H1 (cell line): Measurements from ENCODE around the gene SEMA4D. TPM values are rescaled to one million over a fixed set of nuclear protein-coding genes. Genes with fewer than 3 reads are reported as not detected.

ENCODE experiments used
- CHD2 ChIP-seq: IDR thresholded peaks from 2 replicates; pipeline ENCODE4 v1.6.1; 2012; ENCODE audit warnings: low read length, improper control_type of control experiment
- GTF2F1 ChIP-seq: IDR thresholded peaks from 2 replicates; pipeline ENCODE4 v1.6.1; 2012; ENCODE audit warnings: low read depth, low read length, improper control_type of control experiment, borderline replicate concordance
- JUN ChIP-seq: IDR thresholded peaks from 2 replicates; pipeline ENCODE4 v1.6.1; 2011; ENCODE audit warnings: low read depth, mild to moderate bottlenecking, improper control_type of control experiment, low read length
- PHF8 ChIP-seq: fragments of 200-600 bp; sonication (generic); conservative IDR thresholded peaks from 2 replicates; pipeline ENCODE4 v1.7.1; 2012; ENCODE audit warnings: low read depth, mild to moderate bottlenecking, inconsistent platforms, low read length, moderate library complexity
- RAD21 ChIP-seq, 2 experiments: IDR thresholded peaks in 1 of 2; conservative IDR thresholded peaks in 1 of 2; 2 replicates each; pipeline ENCODE4 v1.6.1; 2011; ENCODE audit warnings: low read depth in 2 of 2, low read length in 2 of 2, improper control_type of control experiment in 1 of 2, inconsistent platforms in 1 of 2, mild to moderate bottlenecking in 1 of 2, moderate library complexity in 1 of 2
- SRF ChIP-seq: IDR thresholded peaks from 2 replicates; pipeline ENCODE4 v1.6.1; 2011; ENCODE audit warnings: mild to moderate bottlenecking, low read depth, low read length, moderate library complexity
- SUZ12 ChIP-seq: fragments of 200-600 bp; sonication (generic); IDR thresholded peaks from 2 replicates; pipeline ENCODE4 v1.6.1; 2012; ENCODE audit warnings: mild to moderate bottlenecking, inconsistent platforms, low read length, moderate library complexity, mixed read lengths
- polyA plus RNA-seq, 7 experiments: library from polyadenylated mRNA; depleted of rRNA in 3 of 7; stranded (reverse) in 5 of 7; unstranded in 2 of 7; fragments of >200 nt in 5 of 7; fragments of 200-250 nt in 2 of 7; gene quantifications; 1 replicate in 5 of 7; 2 replicates in 1 of 7; 4 replicates in 1 of 7; pipeline versions ENCODE4 v1.2.1 to v1.2.3, GENCODE V29; 2011 to 2013; ENCODE audit warnings: missing spikeins in 2 of 7, mixed read lengths in 2 of 7
- total RNA-seq: library from RNA; stranded (reverse); fragmentation: NEBNext Ultra II Directional; extraction: Animal tissue kit (Norgen Biotek cat#: 25700); gene quantifications from 2 replicates; pipeline ENCODE4 v1.2.1, GENCODE V29; 2021
- TF ChIP-seq, protein P1 (sequence below): fragments of 300-600 bp; sonication (generic); IDR thresholded peaks from 2 replicates; pipeline ENCODE4 v1.7.1; 2012; ENCODE audit warnings: low read length, moderate library complexity, mild to moderate bottlenecking, inconsistent platforms; ENCODE audit not compliant: insufficient replicate concordance
- TF ChIP-seq, protein P2 (sequence below): IDR thresholded peaks from 2 replicates; pipeline ENCODE4 v1.6.1; 2011; ENCODE audit warnings: low read depth, mild to moderate bottlenecking, low read length; ENCODE audit not compliant: insufficient read depth

SEMA4D gene
- total and polyA plus RNA-seq, 2 of the 8 experiments (the other 6 are each of a cell fraction or from before 2014, with no cell fraction given), result 21.0 to 70.4 TPM

DNA sequence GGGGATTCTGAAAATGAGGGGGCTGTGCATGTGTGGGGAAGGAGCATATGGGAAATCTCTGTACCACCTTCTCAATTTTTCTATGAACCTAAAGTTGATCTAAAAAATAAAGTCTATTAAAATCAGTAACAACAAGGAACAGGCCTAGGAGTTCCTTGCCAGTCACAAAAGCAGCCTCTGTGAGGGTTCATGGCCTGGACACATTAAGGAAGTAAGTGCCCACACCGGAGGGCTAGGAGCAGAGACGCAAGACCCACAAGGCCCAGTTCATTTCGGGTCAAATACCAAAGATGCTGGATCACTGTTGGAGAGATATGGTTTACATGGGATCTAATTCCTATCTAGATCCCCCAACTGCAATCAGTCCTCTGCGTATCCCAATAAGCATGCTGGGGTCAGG lies 88.4 kb downstream of the SEMA4D start (continued):
- TF ChIP-seq, protein P1, sequence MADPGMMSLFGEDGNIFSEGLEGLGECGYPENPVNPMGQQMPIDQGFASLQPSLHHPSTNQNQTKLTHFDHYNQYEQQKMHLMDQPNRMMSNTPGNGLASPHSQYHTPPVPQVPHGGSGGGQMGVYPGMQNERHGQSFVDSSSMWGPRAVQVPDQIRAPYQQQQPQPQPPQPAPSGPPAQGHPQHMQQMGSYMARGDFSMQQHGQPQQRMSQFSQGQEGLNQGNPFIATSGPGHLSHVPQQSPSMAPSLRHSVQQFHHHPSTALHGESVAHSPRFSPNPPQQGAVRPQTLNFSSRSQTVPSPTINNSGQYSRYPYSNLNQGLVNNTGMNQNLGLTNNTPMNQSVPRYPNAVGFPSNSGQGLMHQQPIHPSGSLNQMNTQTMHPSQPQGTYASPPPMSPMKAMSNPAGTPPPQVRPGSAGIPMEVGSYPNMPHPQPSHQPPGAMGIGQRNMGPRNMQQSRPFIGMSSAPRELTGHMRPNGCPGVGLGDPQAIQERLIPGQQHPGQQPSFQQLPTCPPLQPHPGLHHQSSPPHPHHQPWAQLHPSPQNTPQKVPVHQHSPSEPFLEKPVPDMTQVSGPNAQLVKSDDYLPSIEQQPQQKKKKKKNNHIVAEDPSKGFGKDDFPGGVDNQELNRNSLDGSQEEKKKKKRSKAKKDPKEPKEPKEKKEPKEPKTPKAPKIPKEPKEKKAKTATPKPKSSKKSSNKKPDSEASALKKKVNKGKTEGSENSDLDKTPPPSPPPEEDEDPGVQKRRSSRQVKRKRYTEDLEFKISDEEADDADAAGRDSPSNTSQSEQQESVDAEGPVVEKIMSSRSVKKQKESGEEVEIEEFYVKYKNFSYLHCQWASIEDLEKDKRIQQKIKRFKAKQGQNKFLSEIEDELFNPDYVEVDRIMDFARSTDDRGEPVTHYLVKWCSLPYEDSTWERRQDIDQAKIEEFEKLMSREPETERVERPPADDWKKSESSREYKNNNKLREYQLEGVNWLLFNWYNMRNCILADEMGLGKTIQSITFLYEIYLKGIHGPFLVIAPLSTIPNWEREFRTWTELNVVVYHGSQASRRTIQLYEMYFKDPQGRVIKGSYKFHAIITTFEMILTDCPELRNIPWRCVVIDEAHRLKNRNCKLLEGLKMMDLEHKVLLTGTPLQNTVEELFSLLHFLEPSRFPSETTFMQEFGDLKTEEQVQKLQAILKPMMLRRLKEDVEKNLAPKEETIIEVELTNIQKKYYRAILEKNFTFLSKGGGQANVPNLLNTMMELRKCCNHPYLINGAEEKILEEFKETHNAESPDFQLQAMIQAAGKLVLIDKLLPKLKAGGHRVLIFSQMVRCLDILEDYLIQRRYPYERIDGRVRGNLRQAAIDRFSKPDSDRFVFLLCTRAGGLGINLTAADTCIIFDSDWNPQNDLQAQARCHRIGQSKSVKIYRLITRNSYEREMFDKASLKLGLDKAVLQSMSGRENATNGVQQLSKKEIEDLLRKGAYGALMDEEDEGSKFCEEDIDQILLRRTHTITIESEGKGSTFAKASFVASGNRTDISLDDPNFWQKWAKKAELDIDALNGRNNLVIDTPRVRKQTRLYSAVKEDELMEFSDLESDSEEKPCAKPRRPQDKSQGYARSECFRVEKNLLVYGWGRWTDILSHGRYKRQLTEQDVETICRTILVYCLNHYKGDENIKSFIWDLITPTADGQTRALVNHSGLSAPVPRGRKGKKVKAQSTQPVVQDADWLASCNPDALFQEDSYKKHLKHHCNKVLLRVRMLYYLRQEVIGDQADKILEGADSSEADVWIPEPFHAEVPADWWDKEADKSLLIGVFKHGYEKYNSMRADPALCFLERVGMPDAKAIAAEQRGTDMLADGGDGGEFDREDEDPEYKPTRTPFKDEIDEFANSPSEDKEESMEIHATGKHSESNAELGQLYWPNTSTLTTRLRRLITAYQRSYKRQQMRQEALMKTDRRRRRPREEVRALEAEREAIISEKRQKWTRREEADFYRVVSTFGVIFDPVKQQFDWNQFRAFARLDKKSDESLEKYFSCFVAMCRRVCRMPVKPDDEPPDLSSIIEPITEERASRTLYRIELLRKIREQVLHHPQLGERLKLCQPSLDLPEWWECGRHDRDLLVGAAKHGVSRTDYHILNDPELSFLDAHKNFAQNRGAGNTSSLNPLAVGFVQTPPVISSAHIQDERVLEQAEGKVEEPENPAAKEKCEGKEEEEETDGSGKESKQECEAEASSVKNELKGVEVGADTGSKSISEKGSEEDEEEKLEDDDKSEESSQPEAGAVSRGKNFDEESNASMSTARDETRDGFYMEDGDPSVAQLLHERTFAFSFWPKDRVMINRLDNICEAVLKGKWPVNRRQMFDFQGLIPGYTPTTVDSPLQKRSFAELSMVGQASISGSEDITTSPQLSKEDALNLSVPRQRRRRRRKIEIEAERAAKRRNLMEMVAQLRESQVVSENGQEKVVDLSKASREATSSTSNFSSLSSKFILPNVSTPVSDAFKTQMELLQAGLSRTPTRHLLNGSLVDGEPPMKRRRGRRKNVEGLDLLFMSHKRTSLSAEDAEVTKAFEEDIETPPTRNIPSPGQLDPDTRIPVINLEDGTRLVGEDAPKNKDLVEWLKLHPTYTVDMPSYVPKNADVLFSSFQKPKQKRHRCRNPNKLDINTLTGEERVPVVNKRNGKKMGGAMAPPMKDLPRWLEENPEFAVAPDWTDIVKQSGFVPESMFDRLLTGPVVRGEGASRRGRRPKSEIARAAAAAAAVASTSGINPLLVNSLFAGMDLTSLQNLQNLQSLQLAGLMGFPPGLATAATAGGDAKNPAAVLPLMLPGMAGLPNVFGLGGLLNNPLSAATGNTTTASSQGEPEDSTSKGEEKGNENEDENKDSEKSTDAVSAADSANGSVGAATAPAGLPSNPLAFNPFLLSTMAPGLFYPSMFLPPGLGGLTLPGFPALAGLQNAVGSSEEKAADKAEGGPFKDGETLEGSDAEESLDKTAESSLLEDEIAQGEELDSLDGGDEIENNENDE, result no peak
- TF ChIP-seq SRF, result no peak
- TF ChIP-seq SUZ12, result no peak
- no peak for TF ChIP-seq JUN
- no peak for TF ChIP-seq PHF8
- no peak for TF ChIP-seq RAD21 (IDR thresholded peaks at IDR 0.05 in 1 of 2, conservative IDR thresholded peaks at IDR 0.05 in 1 of 2; ENCODE audit: low read depth in 2 of 2, low read length in 2 of 2)
- TF ChIP-seq GTF2F1, result no peak
- no peak for TF ChIP-seq CHD2
- TF ChIP-seq, protein P2, sequence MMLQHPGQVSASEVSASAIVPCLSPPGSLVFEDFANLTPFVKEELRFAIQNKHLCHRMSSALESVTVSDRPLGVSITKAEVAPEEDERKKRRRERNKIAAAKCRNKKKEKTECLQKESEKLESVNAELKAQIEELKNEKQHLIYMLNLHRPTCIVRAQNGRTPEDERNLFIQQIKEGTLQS, result no peak
